HCT116 (cell line): ENCODE measurements around the gene SKI. TPM values are rescaled to one million over a fixed set of nuclear protein-coding genes. Genes with fewer than 3 reads are reported as not detected.

ENCODE experiments used
- ATAC-seq: fragments of 200-7000 bp; cut with Tn5 transposase; 2 replicates; pipeline ENCODE4 v1.9.1; 2020; ENCODE audit warnings: mild to moderate bottlenecking, moderate library complexity
- BruUV-seq: library from RNA; stranded (reverse); fragments of 400-500 nt; replicated peaks from 2 replicates; lab custom pipeline; 2021; lab: Mats Ljungman, UMichigan
- CTCF ChIA-PET: fragments of 300-600 bp; sonication (Branson Sonifier 250); formaldehyde crosslinking; loops from one replicate; lab custom pipeline; 2021; ENCODE audit warnings: antibody characterized with exemption; lab: Charles Lee
- POLR2A ChIA-PET: fragments of 300-600, 350-600 bp; sonication (Branson Sonifier 250); formaldehyde crosslinking; loops from one replicate; lab custom pipeline; 2021; ENCODE audit warnings: antibody characterized with exemption; lab: Charles Lee
- RAD21 ChIA-PET, 2 experiments: fragments of 300-600 bp; sonication (Branson Sonifier 250); formaldehyde crosslinking; loops; one replicate each; lab custom pipeline; 2023; ENCODE audit warnings: low total read pairs in 2 of 2; ENCODE audit not compliant: uncharacterized antibody in 2 of 2, unreplicated experiment in 2 of 2, low non-redundant PET in 1 of 2; lab: Charles Lee
- DNase-seq: peaks from one replicate; pipeline ENCODE4 v3.0.0-alpha.2; 2010; ENCODE audit warnings: low read depth, low spot score
- H2AFZ ChIP-seq: fragments of 200-600 bp; shearing (Covaris generic), sonication (generic); 2 replicates; pipeline ENCODE4 v1.6.1; 2017; ENCODE audit warnings: low read depth, mixed run types, mixed read lengths, antibody characterized with exemption, low read length; ENCODE audit not compliant: poor library complexity, severe bottlenecking
- H3K27ac ChIP-seq: 2 replicates; pipeline ENCODE4 v1.5.1; 2012; ENCODE audit warnings: low read depth, low read length
- H3K27me3 ChIP-seq: fragments of 200-600 bp; sonication (generic); 2 replicates; pipeline ENCODE4 v1.6.1; 2016; ENCODE audit warnings: mixed run types, low read length, mixed read lengths; ENCODE audit not compliant: insufficient read depth
- H3K36me3 ChIP-seq, 2 experiments: fragments of 200-500 bp in 1 of 2; fragments of 200-600 bp in 1 of 2; sonication (Bioruptor generic) in 1 of 2; sonication (generic) in 1 of 2; 2 replicates each; pipeline versions ENCODE4 v1.5.1 to v1.6.1; 2014 to 2016; ENCODE audit warnings: low read length in 2 of 2, inconsistent platforms in 1 of 2, mixed read lengths in 1 of 2, mixed run types in 1 of 2; ENCODE audit not compliant: insufficient read depth in 2 of 2, control insufficient read depth in 1 of 2
- H3K4me1 ChIP-seq, 2 experiments: fragments of 200-600 bp in 1 of 2; sonication (generic) in 1 of 2; 2 replicates each; pipeline versions ENCODE4 v1.5.1 to v1.6.1; 2012 to 2017; ENCODE audit warnings: low read length in 2 of 2, inconsistent platforms in 1 of 2, mild to moderate bottlenecking in 1 of 2, mixed read lengths in 1 of 2, mixed run types in 1 of 2, moderate library complexity in 1 of 2; ENCODE audit not compliant: insufficient read depth in 2 of 2, control insufficient read depth in 1 of 2
- H3K4me2 ChIP-seq: fragments of 200-600 bp; sonication (generic); 2 replicates; pipeline ENCODE4 v1.6.1; 2017; ENCODE audit warnings: mixed run types, low read length, mixed read lengths
- H3K4me3 ChIP-seq, 2 experiments: fragments of 200-600 bp in 1 of 2; sonication (generic) in 1 of 2; replicated peaks in 1 of 2; 2 replicates each; pipeline ENCODE4 v1.5.1; 2011 to 2016; ENCODE audit warnings: low read length in 2 of 2, control low read depth in 1 of 2, low read depth in 1 of 2, mild to moderate bottlenecking in 1 of 2, mixed read lengths in 1 of 2, mixed run types in 1 of 2
- H3K79me2 ChIP-seq: fragments of 200-600 bp; sonication (generic); 2 replicates; pipeline ENCODE4 v1.6.1; 2017; ENCODE audit warnings: mild to moderate bottlenecking, mixed run types, low read length, moderate library complexity, mixed read lengths; ENCODE audit not compliant: insufficient read depth
- H3K9ac ChIP-seq: fragments of 200-600 bp; sonication (generic); 2 replicates; pipeline ENCODE4 v1.6.1; 2016; ENCODE audit warnings: low read length, mixed read lengths
- H3K9me2 ChIP-seq: fragments of 200-600 bp; sonication (generic), shearing (Covaris generic); 2 replicates; pipeline ENCODE4 v1.6.1; 2017; ENCODE audit warnings: mixed run types, mild to moderate bottlenecking, moderate library complexity; ENCODE audit not compliant: insufficient read depth
- H3K9me3 ChIP-seq, 2 experiments: fragments of 200-500 bp in 1 of 2; fragments of 200-600 bp in 1 of 2; sonication (Bioruptor generic) in 1 of 2; sonication (generic) in 1 of 2; 2 replicates each; pipeline ENCODE4 v1.6.1; 2014 to 2017; ENCODE audit warnings: low read length in 2 of 2, mixed read lengths in 2 of 2, inconsistent platforms in 1 of 2, low read depth in 1 of 2, mild to moderate bottlenecking in 1 of 2, mixed run types in 1 of 2, moderate library complexity in 1 of 2; ENCODE audit not compliant: control insufficient read depth in 1 of 2, insufficient read depth in 1 of 2
- H4K20me1 ChIP-seq: fragments of 200-600 bp; sonication (generic), shearing (Covaris generic); 2 replicates; pipeline ENCODE4 v1.6.1; 2017; ENCODE audit warnings: mixed run types, mild to moderate bottlenecking, moderate library complexity; ENCODE audit not compliant: insufficient read depth
- ATF3 ChIP-seq: IDR thresholded peaks from 2 replicates; pipeline ENCODE4 v1.6.1; 2012
- CBX3 ChIP-seq: IDR thresholded peaks from 2 replicates; pipeline ENCODE4 v1.6.1; 2012; ENCODE audit warnings: low read depth
- CTCF ChIP-seq, 3 experiments: fragments of 200-600 bp in 1 of 3; sonication (generic) in 1 of 3; IDR thresholded peaks in 2 of 3; conservative IDR thresholded peaks in 1 of 3; 2 replicates each; pipeline ENCODE4 v1.5.1; 2012 to 2017; ENCODE audit warnings: low read depth in 2 of 3, low read length in 2 of 3, antibody characterized with exemption in 1 of 3, borderline replicate concordance in 1 of 3, control low read depth in 1 of 3, mild to moderate bottlenecking in 1 of 3, mixed read lengths in 1 of 3, mixed run types in 1 of 3, moderate library complexity in 1 of 3; ENCODE audit not compliant: insufficient read depth in 1 of 3
- EGR1 ChIP-seq: IDR thresholded peaks from 2 replicates; pipeline ENCODE4 v1.6.1; 2012; ENCODE audit warnings: low read depth
- EZH2 ChIP-seq: fragments of 200-600 bp; sonication (generic); IDR thresholded peaks from 2 replicates; pipeline ENCODE4 v1.6.1; 2017; ENCODE audit warnings: antibody characterized with exemption, mixed run types
- FOSL1 ChIP-seq: IDR thresholded peaks from 2 replicates; pipeline ENCODE4 v1.6.1; 2012; ENCODE audit warnings: low read depth
- POLR2AphosphoS5 ChIP-seq: IDR thresholded peaks from 2 replicates; pipeline ENCODE4 v1.6.1; 2011; ENCODE audit warnings: mild to moderate bottlenecking, low read depth, low read length, moderate library complexity
- RAD21 ChIP-seq: IDR thresholded peaks from 2 replicates; pipeline ENCODE4 v1.6.1; 2012; ENCODE audit warnings: low read depth, mild to moderate bottlenecking
- REST ChIP-seq: IDR thresholded peaks from 2 replicates; pipeline ENCODE4 v1.6.1; 2012; ENCODE audit warnings: low read depth
- SIN3A ChIP-seq: IDR thresholded peaks from 2 replicates; pipeline ENCODE4 v1.6.1; 2012; ENCODE audit warnings: low read depth
- SP1 ChIP-seq: IDR thresholded peaks from 2 replicates; pipeline ENCODE4 v1.6.1; 2012; ENCODE audit warnings: low read depth
- SRF ChIP-seq: IDR thresholded peaks from 2 replicates; pipeline ENCODE4 v1.6.1; 2012; ENCODE audit warnings: low read depth
- TCF7L2 ChIP-seq: IDR thresholded peaks from 2 replicates; pipeline ENCODE4 v1.7.0; 2011; ENCODE audit warnings: borderline replicate concordance, inconsistent platforms; ENCODE audit not compliant: insufficient read depth, insufficient read length; ENCODE audit errors: extremely low read depth
- ZBTB33 ChIP-seq: IDR thresholded peaks from 2 replicates; pipeline ENCODE4 v1.6.1; 2011; ENCODE audit warnings: mild to moderate bottlenecking, low read length, moderate library complexity; ENCODE audit not compliant: insufficient replicate concordance; ENCODE audit errors: extremely low read depth
- ZFX ChIP-seq: fragments of 450-650 bp; IDR thresholded peaks from 2 replicates; pipeline ENCODE4 v1.6.1; 2017
- intact Hi-C: fragments of 100-400 bp; cut with micrococcal nuclease; formaldehyde crosslinking; loops from 2 replicates; pipeline ENCODE4 v1.10.0; 2022
- total RNA-seq: library from RNA; stranded (reverse); gene quantifications from one replicate; pipeline ENCODE4 v1.2.1, GENCODE V29; 2021; ENCODE audit not compliant: unreplicated experiment
- TF ChIP-seq, protein P1 (sequence below): IDR thresholded peaks from 2 replicates; pipeline ENCODE4 v1.6.1; 2012

Gene SKI
- total RNA-seq, 1 experiment from 2014 or later, result 56.2 TPM

- DNase-seq (no peak), ATAC-seq (no peak)
- ChIA-PET CTCF (no interaction called here), RAD21 (no interaction called here), POLR2A (no interaction called here)
- Histone ChIP-seq H3K4me2 (no peak overlapping the region), H3K27ac (no peak overlapping the region), H3K4me1 (no peaks in the 10 kb centered on the region), H2AFZ (no peak overlapping the region), H3K36me3 (no peaks in the 10 kb centered on the region), H3K27me3 (no peaks in the 10 kb centered on the region), H3K4me3 (no peak overlapping the region), H3K9me2 (no peaks in the 10 kb centered on the region), H3K79me2 (no peaks in the 10 kb centered on the region), H3K9me3 (peaks cover 4 to 11% of the 10 kb centered on the region in 2 experiments; a peak in 2 of 4 replicates), H3K9ac (no peak overlapping the region), H4K20me1 (no peaks in the 10 kb centered on the region)
- TF ChIP-seq EZH2, result no peak
- TF ChIP-seq ZFX, result no peak
- no peak for TF ChIP-seq RAD21
- TF ChIP-seq EGR1, result no peak
- TF ChIP-seq ZBTB33, result no peak
- TF ChIP-seq TCF7L2, result no peak
- no peak for TF ChIP-seq FOSL1
- TF ChIP-seq POLR2AphosphoS5, result no peak
- no peak for TF ChIP-seq SIN3A
- TF ChIP-seq SRF, result no peak
- no peak for TF ChIP-seq ATF3
- no peak for TF ChIP-seq CTCF (IDR thresholded peaks at IDR 0.05 in 2 of 3, conservative IDR thresholded peaks at IDR 0.05 in 1 of 3; ENCODE audit: borderline replicate concordance in 1 of 3, insufficient read depth in 1 of 3, low read depth in 2 of 3, low read length in 2 of 3)
- no peak for TF ChIP-seq REST
- no peak for TF ChIP-seq SP1
- TF ChIP-seq CBX3, result no peak
- TF ChIP-seq, protein P1, sequence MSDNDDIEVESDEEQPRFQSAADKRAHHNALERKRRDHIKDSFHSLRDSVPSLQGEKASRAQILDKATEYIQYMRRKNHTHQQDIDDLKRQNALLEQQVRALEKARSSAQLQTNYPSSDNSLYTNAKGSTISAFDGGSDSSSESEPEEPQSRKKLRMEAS, result no peak
- BruUV-seq, result no TSS peak
- intact Hi-C loops, result no loop called here
These were observed 106.2 kb downstream of the SKI start for GRCh38 chr1:2334366-2334765.
